Lower leg skin (tissue), 4 donors: ENCODE measurements around the gene MITF. TPM values are rescaled to one million over a fixed set of nuclear protein-coding genes. Genes with fewer than 3 reads are reported as not detected.
A peak's percentile ranks its signal among the peaks of the same experiment; 100 is the strongest.

Experiments used
- DNase-seq, 2 donors: peaks; one replicate each; pipeline ENCODE4 v3.0.0-alpha.2; 2019; ENCODE audit warnings: low spot score in 2 of 2
- H3K4me3 ChIP-seq: fragments of 200-600 bp; sonication (generic); 2 replicates; pipeline ENCODE4 v1.5.1; 2017; ENCODE audit warnings: mild to moderate bottlenecking, low read depth; ENCODE audit not compliant: poor library complexity, severe bottlenecking
- POLR2A ChIP-seq, 2 donors: fragments of 450-650 bp; IDR thresholded peaks; one replicate each; pipeline ENCODE4 v1.6.1; 2016 to 2017; ENCODE audit warnings: antibody characterized with exemption in 2 of 2, mild to moderate bottlenecking in 1 of 2, moderate library complexity in 1 of 2
- WGBS, 2 donors: methylation state at CpG; one replicate each; pipeline ENCODE4 v1.1.5; 2018; 5-methylcytosine and 5-hydroxymethylcytosine counted together
- intact Hi-C: fragments of 100-400 bp; cut with DNase I; formaldehyde crosslinking; loops from one replicate; pipeline ENCODE4 v1.15.0; 2023; ENCODE audit warnings: low total_unique reads
- total RNA-seq, 4 donors: library from RNA; depleted of rRNA; stranded (reverse); fragments of >200 nt; gene quantifications; one replicate each; pipeline ENCODE4 v1.1.0, GENCODE V29; 2016
- TF ChIP-seq, protein P1 (sequence below), 3 donors: fragments of 450-650 bp; IDR thresholded peaks; one replicate each; pipeline ENCODE4 v1.5.1; 2016; ENCODE audit warnings: antibody characterized with exemption in 3 of 3, mild to moderate bottlenecking in 3 of 3, moderate library complexity in 2 of 3

MITF gene
- total RNA-seq, 4 donors from 2014 or later, result 12.9 to 22.9 (median 17.1) TPM

DNA sequence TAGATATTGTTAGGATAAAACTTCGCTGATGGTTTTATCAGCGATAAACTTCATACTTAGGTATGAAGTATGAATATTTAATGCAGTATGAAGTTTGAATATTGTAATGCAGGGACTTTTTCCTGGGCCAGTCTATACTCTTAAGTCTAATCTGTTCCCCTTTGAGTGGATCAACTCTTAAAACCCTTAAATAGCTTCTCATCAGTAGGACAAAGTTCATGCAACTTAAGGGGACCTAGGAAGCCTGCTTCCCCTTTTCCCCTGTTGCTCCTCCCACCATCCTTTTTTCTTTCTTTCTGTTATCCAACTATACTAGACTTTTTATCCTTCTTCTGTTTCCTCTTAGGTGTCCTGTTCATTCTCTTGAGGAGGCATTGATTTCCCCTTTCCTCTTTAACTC is 78.7 kb downstream of the MITF start:
- DNase-seq, result no peak
- no peak for TF ChIP-seq POLR2A (IDR thresholded peaks at IDR 0.05)
- TF ChIP-seq, protein P1, sequence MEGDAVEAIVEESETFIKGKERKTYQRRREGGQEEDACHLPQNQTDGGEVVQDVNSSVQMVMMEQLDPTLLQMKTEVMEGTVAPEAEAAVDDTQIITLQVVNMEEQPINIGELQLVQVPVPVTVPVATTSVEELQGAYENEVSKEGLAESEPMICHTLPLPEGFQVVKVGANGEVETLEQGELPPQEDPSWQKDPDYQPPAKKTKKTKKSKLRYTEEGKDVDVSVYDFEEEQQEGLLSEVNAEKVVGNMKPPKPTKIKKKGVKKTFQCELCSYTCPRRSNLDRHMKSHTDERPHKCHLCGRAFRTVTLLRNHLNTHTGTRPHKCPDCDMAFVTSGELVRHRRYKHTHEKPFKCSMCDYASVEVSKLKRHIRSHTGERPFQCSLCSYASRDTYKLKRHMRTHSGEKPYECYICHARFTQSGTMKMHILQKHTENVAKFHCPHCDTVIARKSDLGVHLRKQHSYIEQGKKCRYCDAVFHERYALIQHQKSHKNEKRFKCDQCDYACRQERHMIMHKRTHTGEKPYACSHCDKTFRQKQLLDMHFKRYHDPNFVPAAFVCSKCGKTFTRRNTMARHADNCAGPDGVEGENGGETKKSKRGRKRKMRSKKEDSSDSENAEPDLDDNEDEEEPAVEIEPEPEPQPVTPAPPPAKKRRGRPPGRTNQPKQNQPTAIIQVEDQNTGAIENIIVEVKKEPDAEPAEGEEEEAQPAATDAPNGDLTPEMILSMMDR (IDR thresholded peaks at IDR 0.05), result no peak
- H3K4me3 ChIP-seq, result no peak overlapping the region
- 98 to 99% methylated on average over 2 of the region's 2 CpGs for WGBS, 2 donors
- intact Hi-C loops, result no loop called here

DNA sequence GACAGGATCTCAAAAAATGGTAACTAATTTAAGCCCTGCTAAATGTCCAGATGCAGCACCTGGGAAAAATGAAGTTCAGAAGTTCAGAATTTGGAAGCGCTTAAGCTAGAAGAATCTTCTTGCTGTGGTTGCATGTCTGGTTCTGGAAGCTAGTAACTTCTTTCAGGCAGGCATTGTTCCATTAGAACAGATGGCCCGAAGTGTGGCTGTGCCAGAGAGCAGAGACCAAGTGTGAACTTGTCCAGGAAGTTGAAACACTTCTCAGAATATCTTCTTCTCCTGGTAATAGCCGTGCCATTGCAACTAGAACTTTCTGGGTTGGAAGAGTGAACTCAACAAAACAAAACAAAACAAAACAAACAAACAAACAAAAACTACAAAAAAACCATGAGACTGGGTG is 80.0 kb downstream of the MITF start:
- intact Hi-C loops, result no loop called here
- TF ChIP-seq POLR2A (IDR thresholded peaks at IDR 0.05), result no peak
- TF ChIP-seq, protein P1 (IDR thresholded peaks at IDR 0.05), result no peak
- WGBS, 2 donors, result 20 to 25% methylated on average over 3 of the region's 3 CpGs
- no peak overlapping the region for H3K4me3 ChIP-seq
- DNase-seq, result peak in 1 of 2 donors; percentile 37

DNA sequence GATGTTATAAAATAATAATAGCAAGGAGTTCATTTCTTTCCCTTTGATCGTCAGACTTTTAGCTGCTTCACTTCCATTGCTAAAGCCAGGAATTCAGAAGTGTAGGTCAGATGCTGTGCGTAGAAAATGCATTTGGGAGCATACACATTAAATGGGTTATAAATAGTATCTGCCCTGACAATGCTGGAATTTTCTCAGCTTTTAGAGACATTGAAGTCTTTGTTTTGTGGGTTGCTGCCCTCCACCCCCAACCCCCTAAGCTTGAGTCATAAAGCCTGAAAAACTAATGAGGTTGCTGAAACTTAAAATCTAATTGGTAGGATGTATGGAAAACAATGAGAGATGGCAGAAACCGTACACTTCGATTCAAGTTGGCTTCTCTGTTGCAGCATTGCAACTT is 81.9 kb downstream of the MITF start:
- 70 to 87% methylated on average over 4 of the region's 4 CpGs for WGBS, 2 donors
- TF ChIP-seq, protein P1 (IDR thresholded peaks at IDR 0.05), result no peak
- TF ChIP-seq POLR2A (IDR thresholded peaks at IDR 0.05), result no peak
- H3K4me3 ChIP-seq, result no peak overlapping the region
- no peak for DNase-seq
- intact Hi-C loops, result no loop called here

DNA sequence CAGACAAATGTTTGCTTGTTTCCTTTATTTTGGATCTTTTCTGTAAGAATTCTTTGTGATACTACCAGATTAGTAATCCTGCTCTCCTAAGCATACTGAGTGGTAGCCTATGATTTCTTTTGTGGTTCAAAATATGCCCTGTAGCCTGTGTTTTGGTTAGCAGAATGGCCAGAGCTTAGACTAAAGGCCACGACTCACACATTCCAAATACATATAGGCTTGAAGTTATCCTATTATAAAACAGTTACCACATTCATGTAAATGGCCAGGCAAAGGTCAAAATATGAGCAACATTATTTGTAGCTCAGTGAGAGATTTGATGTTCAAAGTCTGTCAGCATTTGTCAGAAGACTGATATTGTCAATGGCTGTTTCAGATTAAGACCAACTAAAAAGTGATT is 84.5 kb downstream of the MITF start:
- TF ChIP-seq, protein P1 (IDR thresholded peaks at IDR 0.05), result no peak
- no peak for TF ChIP-seq POLR2A (IDR thresholded peaks at IDR 0.05)
- DNase-seq, result no peak
- no peak overlapping the region for H3K4me3 ChIP-seq
- WGBS, 2 donors, result 88 to 89% methylated on average over 1 of the region's 1 CpG
- intact Hi-C loops, result no loop called here

DNA sequence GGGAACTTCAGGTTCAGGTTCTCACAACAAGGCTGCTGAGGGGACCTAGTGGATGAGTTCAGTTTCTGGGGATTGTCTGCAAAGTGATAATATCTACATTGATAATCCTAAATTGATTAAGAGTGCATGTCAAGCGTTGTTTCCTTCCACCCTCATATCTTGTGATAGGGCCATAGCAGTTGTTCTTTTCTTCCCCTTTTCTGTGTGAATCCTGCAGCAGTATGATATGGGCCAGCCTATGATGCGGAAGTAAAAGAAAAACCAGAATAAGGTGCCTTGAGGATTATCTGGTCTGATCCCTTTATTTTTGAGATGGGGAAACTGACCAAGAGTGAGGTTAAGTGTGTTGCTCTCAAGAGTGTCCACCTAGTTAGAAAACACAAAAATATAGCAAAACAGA is 86.2 kb downstream of the MITF start:
- 89 to 90% methylated on average over 2 of the region's 2 CpGs for WGBS, 2 donors
- intact Hi-C loops, result no loop called here
- no peak overlapping the region for H3K4me3 ChIP-seq
- TF ChIP-seq, protein P1 (IDR thresholded peaks at IDR 0.05), result no peak
- TF ChIP-seq POLR2A (IDR thresholded peaks at IDR 0.05), result no peak
- no peak for DNase-seq

DNA sequence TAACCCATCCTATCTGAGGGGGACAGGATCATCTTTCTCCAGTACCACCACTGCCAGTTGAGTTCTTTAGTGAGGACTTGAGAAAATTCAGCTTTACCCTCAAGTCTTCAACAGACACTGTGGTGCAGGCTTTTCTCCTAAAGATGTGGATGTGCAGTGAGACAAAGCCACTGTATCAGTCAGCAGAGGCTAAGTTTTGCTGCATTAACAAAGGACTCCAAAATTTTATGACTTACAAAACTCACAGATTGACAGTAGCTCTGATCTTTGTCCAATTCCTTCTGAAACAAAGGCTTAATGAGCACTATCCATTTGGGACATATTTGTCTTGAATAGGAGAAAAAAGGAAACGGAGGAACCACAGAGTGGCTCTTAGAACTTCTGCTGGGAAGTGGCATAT is 87.9 kb downstream of the MITF start:
- no peak for TF ChIP-seq POLR2A (IDR thresholded peaks at IDR 0.05)
- TF ChIP-seq, protein P1 (IDR thresholded peaks at IDR 0.05), result no peak
- DNase-seq, result no peak
- WGBS, 2 donors, result 84 to 96% methylated on average over 1 of the region's 1 CpG
- no peak overlapping the region for H3K4me3 ChIP-seq
- intact Hi-C loops, result no loop called here
